ENCODE results near the gene ASNSD1.
"Not testable (repeated sequence)": the region's sequence is repeated elsewhere in the genome, so short reads cannot be mapped to it uniquely, and the experiment has no call there.

The ASNSD1 gene

GRCh38 chr2:189641590-189641989 is 19.7 kb upstream of the ASNSD1 start:
- DNase-seq (ENCODE audit: low read depth), result no peak
- in situ Hi-C loops (cut with HindIII; ENCODE audit: low sequenced_read_pairs), result loop anchor here (25.0 kb wide), 1 partner anchor 179 kb away; no protein-coding TSS in a partner anchor

GRCh38 chr2:189646521-189646920 is 14.7 kb upstream of the ASNSD1 start:
- no peak overlapping the region for H3K4me3 ChIP-seq (ENCODE audit: low read depth, low read length)
- no peak for DNase-seq (ENCODE audit: low read depth)
- no peak for TF ChIP-seq CTCF (IDR thresholded peaks at IDR 0.05; ENCODE audit: low read depth, low read length, missing control alignments)
- in situ Hi-C loops (cut with HindIII; ENCODE audit: low sequenced_read_pairs), result loop anchor here (25.0 kb wide), 1 partner anchor 184 kb away; no protein-coding TSS in a partner anchor

More at GRCh38 chr2:189641590-189641989, 19.7 kb upstream of the ASNSD1 start:
- no peak overlapping the region for H3K4me3 ChIP-seq (ENCODE audit: low read depth, low read length)
- TF ChIP-seq CTCF (IDR thresholded peaks at IDR 0.05; ENCODE audit: low read depth, low read length, missing control alignments), result no peak

- no peak for DNase-seq (ENCODE audit: low read depth)
- TF ChIP-seq CTCF (IDR thresholded peaks at IDR 0.05; ENCODE audit: low read depth, low read length, missing control alignments), result no peak
- no peak overlapping the region for H3K4me3 ChIP-seq (ENCODE audit: low read depth, low read length)
- in situ Hi-C loops (cut with HindIII; ENCODE audit: low sequenced_read_pairs), result loop anchor here (25.0 kb wide), 1 partner anchor 187 kb away; no protein-coding TSS in a partner anchor
Measured at GRCh38 chr2:189648846-189649509, 12.3 kb upstream of the ASNSD1 start.

GRCh38 chr2:189651284-189651683 is 10.0 kb upstream of the ASNSD1 start:
- in situ Hi-C loops (cut with HindIII; ENCODE audit: low sequenced_read_pairs), result no loop called here
- DNase-seq (ENCODE audit: low read depth), result no peak

GRCh38 chr2:189653464-189653863 is 7.8 kb upstream of the ASNSD1 start:
- in situ Hi-C loops (cut with HindIII; ENCODE audit: low sequenced_read_pairs); H3K4me3 ChIP-seq (ENCODE audit: low read depth, low read length); DNase-seq (ENCODE audit: low read depth): not testable (repeated sequence)

More at GRCh38 chr2:189651284-189651683, 10.0 kb upstream of the ASNSD1 start:
- TF ChIP-seq CTCF (IDR thresholded peaks at IDR 0.05; ENCODE audit: low read depth, low read length, missing control alignments), result no peak
- H3K4me3 ChIP-seq (ENCODE audit: low read depth, low read length), result no peak overlapping the region

- no peak for TF ChIP-seq CTCF (IDR thresholded peaks at IDR 0.05; ENCODE audit: low read depth, low read length, missing control alignments)
- no peak for DNase-seq (ENCODE audit: low read depth)
- no peak overlapping the region for H3K4me3 ChIP-seq (ENCODE audit: low read depth, low read length)
- in situ Hi-C loops (cut with HindIII; ENCODE audit: low sequenced_read_pairs), result no loop called here
Measured at GRCh38 chr2:189654641-189655040, 6.6 kb upstream of the ASNSD1 start.

GRCh38 chr2:189657867-189658266 is 3.4 kb upstream of the ASNSD1 start:
- no peak for DNase-seq (ENCODE audit: low read depth)
- TF ChIP-seq CTCF (IDR thresholded peaks at IDR 0.05; ENCODE audit: low read depth, low read length, missing control alignments), result no peak
- in situ Hi-C loops (cut with HindIII; ENCODE audit: low sequenced_read_pairs), result no loop called here
- H3K4me3 ChIP-seq (ENCODE audit: low read depth, low read length), result no peak overlapping the region

Data from astrocyte of the cerebellum (primary cell).